ENCODE measurements around the gene DDX10.
A peak's percentile ranks its signal among the peaks of the same experiment; 100 is the strongest.
"Not testable (repeated sequence)": the region's sequence is repeated elsewhere in the genome, so short reads cannot be mapped to it uniquely, and the experiment has no call there.

The DDX10 gene

DNA sequence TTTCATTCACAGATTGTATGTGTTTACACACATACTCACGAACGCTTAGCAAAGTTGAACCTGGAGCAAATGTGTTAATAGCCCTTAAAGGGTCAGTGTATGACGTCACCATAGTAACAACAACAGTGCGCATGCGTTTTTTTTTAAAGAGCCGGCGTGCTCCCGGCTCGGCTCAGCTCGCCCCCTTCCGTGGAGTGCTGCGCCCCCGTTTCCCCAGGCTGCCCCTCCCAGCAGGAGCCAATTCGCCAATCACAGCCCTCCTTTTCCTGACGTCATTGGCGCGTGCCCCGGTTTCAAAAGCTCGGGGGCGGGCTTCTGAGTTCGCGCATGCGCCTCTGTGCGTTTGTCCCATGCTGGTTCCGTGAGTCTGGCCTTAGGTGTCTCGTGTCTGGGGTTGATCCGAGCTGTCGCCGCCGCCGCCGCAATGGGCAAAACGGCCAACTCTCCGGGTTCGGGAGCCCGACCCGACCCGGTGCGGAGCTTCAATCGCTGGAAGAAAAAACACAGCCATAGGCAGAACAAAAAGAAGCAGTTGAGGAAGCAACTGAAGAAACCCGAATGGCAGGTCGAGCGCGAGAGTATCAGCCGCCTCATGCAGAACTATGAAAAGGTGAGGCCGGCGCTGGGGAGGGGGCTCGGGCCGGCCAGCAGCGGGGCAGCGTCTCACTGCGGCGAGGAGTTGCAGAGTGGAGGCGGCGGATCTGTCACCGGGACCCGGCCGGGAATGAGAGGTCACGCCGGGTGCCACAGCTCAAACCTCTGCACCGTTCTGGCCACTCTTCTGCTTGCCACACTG lies at the start of gene DDX10:
DDX10 (plus strand) TSS at position 340 of the 796 bp plus-strand sequence; CDS start at position 425, 85 bp downstream.
- DNase-seq (ENCODE audit: low spot score) = peak; percentile 99

- DNase-seq (ENCODE audit: low spot score) = no peak
Observed at GRCh38 chr11:108616549-108616948, 48.3 kb upstream of the DDX10 start.

DNA sequence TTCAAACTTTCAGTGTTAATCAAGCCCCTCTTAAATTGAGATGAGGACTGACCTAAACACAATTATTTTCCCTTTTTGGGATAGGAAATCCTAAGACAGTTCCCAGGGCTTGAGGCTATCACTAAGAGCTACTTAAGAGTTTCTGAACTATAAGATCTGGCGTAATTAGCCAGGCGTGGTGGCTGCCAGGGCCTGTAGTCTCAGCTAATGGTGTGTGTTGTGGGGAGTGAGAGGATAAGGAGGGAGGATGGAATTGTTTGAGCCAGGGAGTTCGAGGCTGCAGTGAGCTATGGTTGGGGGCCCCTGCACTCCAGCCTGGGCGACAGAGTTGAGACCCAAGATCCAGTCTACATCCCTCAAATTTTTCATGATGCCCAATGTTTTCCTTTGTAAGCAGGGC lies 47.8 kb upstream of the DDX10 start:
- DNase-seq (ENCODE audit: low spot score) = no peak

GRCh38 chr11:108618529-108618928 lies 46.3 kb upstream of the DDX10 start:
- DNase-seq (ENCODE audit: low spot score) = no peak

DNA sequence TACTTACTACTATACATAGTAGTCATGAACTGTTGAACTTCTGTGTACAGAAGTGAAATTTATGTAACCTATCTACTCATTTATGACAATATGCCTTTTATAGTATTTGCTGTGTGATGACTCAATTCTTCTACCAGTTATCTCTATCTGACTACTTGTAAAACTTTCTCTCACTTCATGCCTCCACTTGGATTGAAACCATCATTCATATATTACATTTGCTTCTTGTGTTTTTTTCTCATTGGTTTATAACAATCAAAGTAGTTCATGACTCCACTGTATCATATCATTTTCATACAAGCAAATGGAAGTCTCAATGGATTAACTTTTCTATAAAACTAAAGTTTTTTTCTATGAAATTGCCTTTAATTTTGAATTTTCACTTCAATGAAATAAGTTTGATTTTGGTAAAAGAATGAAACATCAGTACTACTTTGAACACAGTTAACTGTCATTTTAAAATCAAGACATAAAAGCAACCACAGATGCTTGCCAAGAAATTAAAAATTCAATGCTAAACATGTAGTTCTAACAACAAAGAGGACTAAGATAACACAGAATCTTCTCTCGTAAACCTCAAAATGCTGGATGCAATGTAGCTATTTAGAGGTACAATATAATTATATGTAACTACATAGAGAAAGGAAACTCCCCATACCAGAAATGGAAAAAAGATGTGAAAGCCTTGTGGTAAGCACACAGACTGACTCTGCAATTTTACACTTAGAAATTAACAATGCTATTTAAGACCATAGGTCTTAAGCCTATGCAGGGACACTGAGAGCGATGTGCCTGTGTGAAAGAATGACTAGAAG lies 43.7 kb upstream of the DDX10 start:
- DNase-seq (ENCODE audit: low spot score) = no peak

DNA sequence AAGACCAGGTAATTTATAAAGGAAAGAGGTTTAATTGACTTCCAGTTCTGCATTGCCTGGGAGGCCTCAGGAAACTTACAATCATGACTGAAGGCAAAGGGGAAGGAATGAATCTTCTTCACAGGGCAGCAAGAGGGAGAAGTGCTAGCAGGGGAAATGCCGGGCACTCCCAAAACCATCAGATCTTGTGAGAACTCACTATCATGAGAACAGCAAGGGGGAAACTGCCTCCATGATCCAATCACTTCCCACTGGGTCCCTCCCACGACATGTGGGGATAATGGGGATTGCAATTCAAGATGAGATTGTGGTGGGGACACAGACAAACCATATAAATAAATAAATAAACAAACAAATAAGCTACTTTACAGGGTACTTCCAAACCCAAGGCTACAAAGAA lies 42.5 kb upstream of the DDX10 start:
- DNase-seq (ENCODE audit: low spot score) = no peak

- DNase-seq (ENCODE audit: low spot score) = no peak
Observed at GRCh38 chr11:108624196-108624925, 40.5 kb upstream of the DDX10 start.

DNA sequence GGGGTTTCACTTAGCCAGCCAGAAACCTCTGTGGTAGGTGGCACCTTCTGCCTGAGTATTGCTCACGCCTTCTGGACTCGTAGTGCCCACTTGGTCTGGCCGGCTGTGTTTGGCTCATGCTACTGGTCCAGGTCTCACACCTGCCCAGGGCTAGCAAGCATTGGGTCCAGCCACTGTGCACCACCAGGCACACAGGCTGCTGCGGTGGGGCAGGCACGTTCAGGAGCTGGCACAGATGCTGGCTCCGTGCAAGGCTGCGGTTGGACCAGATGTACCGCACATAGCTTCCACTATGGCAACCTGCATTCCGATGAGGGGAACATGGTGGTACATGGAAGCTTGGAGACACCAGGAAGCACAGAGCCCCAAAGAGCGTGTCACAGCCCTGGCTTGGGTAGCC lies 36.5 kb upstream of the DDX10 start:
- no peak for DNase-seq (ENCODE audit: low spot score)

DNA sequence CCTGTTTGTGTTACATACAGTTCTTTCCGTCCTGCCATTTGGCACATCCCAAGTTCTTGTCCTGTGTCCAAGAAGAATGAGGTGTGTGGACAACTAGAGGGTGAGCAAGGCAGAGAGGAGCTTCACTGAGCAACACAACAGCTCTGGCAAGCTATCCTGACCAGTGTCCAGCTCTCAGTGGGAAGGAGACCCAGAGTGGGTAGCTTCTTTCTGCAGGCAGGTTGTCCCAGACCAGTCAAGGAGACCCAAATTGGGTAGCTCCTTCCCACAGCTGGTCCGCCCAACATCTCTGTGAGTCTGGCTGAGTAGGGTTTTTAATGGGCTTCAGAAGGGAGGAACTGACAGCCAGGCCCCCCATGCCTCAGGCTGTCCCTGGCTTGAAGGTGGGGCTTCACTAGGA lies 36.1 kb upstream of the DDX10 start:
- no peak for DNase-seq (ENCODE audit: low spot score)

GRCh38 chr11:108629274-108629673 lies 35.6 kb upstream of the DDX10 start:
- DNase-seq (ENCODE audit: low spot score) = no peak

GRCh38 chr11:108632041-108632704 lies 32.7 kb upstream of the DDX10 start:
- no peak for DNase-seq (ENCODE audit: low spot score)

DNA sequence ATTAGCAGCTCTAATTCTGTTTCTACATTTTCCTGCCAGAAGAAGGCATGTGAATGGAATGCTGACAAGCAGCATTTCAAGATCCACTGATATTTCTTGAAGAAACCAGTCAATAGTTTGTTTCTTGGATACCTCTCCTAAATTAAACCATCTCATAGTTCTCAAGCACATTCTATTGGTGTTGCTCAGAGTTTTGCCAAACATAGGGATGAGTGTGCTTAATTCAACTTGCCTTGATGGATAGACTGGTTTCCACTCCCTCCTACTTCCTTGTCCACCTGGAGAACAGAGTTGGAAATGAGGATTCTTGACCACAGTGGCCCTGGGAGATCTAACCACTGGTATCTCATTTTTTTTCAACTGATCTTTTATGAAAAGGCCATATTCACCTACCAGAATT lies 29.8 kb upstream of the DDX10 start:
- no peak for DNase-seq (ENCODE audit: low spot score)

- DNase-seq (ENCODE audit: low spot score) = no peak
Observed at GRCh38 chr11:108636222-108636621, 28.6 kb upstream of the DDX10 start.

DNA sequence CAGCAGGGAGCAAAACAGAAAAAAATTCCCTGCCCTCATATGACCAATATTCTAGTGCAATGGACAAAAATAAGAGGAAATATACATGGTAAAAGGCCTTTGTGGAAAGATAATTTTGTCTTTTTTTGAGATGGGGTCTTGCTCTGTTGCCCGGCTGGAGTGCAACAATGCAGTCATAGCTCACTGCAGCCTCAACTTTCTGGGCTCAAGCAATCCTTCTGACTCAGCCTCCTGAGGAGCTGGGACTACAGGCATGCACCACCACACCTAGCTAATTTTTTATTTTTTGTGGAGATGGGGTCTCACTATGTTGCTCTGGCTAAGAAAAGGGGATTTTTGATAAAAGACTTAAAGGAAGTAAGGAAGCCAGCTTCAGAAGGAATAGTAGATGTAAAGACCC lies 25.7 kb upstream of the DDX10 start:
- no peak for DNase-seq (ENCODE audit: low spot score)

- not testable (repeated sequence) for DNase-seq (ENCODE audit: low spot score)
Observed at GRCh38 chr11:108641752-108642151, 23.1 kb upstream of the DDX10 start.

DNA sequence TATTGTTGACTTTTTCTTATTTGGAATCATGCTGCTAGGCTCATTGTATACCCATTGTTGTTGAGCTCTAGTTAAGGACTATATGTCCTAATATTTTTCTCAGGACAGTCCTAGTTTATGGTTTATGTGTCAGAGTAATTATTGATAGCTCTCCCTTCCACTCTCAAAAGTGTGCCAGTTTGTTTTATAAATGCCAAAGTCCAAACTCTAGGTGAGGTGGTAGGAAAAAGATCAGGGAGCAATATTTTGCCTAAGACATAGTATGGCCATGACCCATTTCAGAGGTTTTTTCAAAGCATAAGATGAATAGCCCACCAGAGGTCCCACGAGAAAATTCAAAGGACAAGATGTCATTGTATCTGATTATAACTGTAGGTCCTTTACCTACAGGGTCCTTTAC lies 20.9 kb upstream of the DDX10 start:
- DNase-seq (ENCODE audit: low spot score) = no peak

DNA sequence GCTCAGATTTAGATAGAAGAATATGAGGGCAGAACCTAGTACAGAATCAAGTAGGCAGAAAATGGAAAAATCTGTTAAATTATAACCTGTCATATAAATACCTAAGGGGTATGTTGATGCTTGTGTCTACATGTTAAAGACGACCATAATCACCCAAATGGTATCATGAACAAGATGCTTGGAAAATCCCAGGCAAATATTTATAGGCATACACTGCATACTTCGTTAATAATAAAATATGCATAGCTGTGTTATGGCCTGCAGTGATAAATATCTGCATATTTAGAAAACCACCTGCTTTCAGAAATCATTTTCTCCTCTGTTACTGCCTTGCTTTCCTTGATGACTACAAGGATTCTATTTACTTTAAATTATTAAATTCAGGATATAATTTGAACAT lies 18.9 kb upstream of the DDX10 start:
- DNase-seq (ENCODE audit: low spot score) = no peak

DNA sequence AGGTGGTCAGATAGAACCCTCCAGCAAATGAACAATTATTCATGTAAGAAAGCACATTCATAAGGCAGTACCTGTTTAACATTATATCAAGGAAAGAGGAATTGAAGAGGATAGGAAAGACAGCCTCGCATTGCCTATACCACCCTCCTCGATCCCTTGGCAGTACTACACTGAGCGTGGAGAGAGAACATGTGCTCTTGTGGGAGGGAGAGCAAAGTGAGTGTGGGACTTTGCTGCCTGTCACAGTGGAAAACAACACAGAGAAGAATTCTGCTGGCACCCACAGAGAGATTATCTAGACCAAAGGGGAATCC lies 17.5 kb upstream of the DDX10 start:
- no peak for DNase-seq (ENCODE audit: low spot score)

GRCh38 chr11:108647701-108648527 lies 17.0 kb upstream of the DDX10 start:
- DNase-seq (ENCODE audit: low spot score) = peak; percentile 69

GRCh38 chr11:108648528-108648885 lies 16.4 kb upstream of the DDX10 start:
- no peak for DNase-seq (ENCODE audit: low spot score)

GRCh38 chr11:108654100-108654499 lies 10.8 kb upstream of the DDX10 start:
- not testable (repeated sequence) for DNase-seq (ENCODE audit: low spot score)
